ENCODE data around the gene SETD4.

GRCh38 chr21:36079010-36079649 is 18.8 kb upstream of the SETD4 start:
- TF ChIP-seq CTCF (IDR thresholded peaks at IDR 0.05) (no peak), POLR2A (IDR thresholded peaks at IDR 0.05) (no peak)
